Activated B cell treated with CpG ODN at 0.5 μM for 24 hours (primary cell): ENCODE measurements around the gene SEMA3D. TPM values are rescaled to one million over a fixed set of nuclear protein-coding genes. Genes with fewer than 3 reads are reported as not detected.

ENCODE experiments used
- ATAC-seq: fragments of 200-7000 bp; cut with Tn5 transposase; one replicate; pipeline ENCODE4 v1.10.0; 2021; ENCODE audit warnings: low read depth, mild to moderate bottlenecking, moderate library complexity
- CTCF ChIA-PET: fragments of 350-600 bp; sonication (Branson Sonifier 250); formaldehyde crosslinking; loops from one replicate; lab custom pipeline; 2021; ENCODE audit warnings: antibody characterized with exemption; lab: Charles Lee
- POLR2A ChIA-PET: fragments of 350-600 bp; sonication (Branson Sonifier 250); formaldehyde crosslinking; loops from one replicate; lab custom pipeline; 2021; ENCODE audit warnings: antibody characterized with exemption; lab: Charles Lee
- DNase-seq: peaks from one replicate; pipeline ENCODE4 v3.0.0; 2022
- H3K27ac Mint-ChIP-seq: one replicate; pipeline ENCODE4 v1.8.0; 2020; ENCODE audit warnings: mixed read lengths
- H3K27me3 Mint-ChIP-seq: one replicate; pipeline ENCODE4 v1.8.0; 2021; ENCODE audit warnings: mixed read lengths
- H3K36me3 Mint-ChIP-seq: one replicate; pipeline ENCODE4 v1.8.0; 2021; ENCODE audit warnings: low read depth, mixed read lengths
- H3K4me1 Mint-ChIP-seq: one replicate; pipeline ENCODE4 v1.8.0; 2021; ENCODE audit warnings: mixed read lengths
- H3K4me3 Mint-ChIP-seq: one replicate; pipeline ENCODE4 v1.8.0; 2020; ENCODE audit warnings: mild to moderate bottlenecking, mixed read lengths
- H3K9me3 Mint-ChIP-seq: one replicate; pipeline ENCODE4 v1.8.0; 2020; ENCODE audit warnings: mixed read lengths
- intact Hi-C: fragments of 100-400 bp; cut with micrococcal nuclease; formaldehyde crosslinking; loops from one replicate; pipeline ENCODE4 v1.15.1; 2024
- total RNA-seq: library from RNA; stranded (reverse); gene quantifications from 2 replicates; pipeline ENCODE4 v1.2.3, GENCODE V29; 2022
- TF ChIP-seq, protein P1 (sequence below): fragments of 200-600 bp; IDR thresholded peaks from one replicate; pipeline ENCODE4 v1.8.0; 2022; ENCODE audit warnings: antibody characterized with exemption, mild to moderate bottlenecking

Gene SEMA3D
- total RNA-seq, 1 donor from 2014 or later: not detected

- CTCF ChIA-PET: no interaction called here
- POLR2A ChIA-PET: no interaction called here
- intact Hi-C loops: no loop called here
- TF ChIP-seq, protein P1, sequence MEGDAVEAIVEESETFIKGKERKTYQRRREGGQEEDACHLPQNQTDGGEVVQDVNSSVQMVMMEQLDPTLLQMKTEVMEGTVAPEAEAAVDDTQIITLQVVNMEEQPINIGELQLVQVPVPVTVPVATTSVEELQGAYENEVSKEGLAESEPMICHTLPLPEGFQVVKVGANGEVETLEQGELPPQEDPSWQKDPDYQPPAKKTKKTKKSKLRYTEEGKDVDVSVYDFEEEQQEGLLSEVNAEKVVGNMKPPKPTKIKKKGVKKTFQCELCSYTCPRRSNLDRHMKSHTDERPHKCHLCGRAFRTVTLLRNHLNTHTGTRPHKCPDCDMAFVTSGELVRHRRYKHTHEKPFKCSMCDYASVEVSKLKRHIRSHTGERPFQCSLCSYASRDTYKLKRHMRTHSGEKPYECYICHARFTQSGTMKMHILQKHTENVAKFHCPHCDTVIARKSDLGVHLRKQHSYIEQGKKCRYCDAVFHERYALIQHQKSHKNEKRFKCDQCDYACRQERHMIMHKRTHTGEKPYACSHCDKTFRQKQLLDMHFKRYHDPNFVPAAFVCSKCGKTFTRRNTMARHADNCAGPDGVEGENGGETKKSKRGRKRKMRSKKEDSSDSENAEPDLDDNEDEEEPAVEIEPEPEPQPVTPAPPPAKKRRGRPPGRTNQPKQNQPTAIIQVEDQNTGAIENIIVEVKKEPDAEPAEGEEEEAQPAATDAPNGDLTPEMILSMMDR: no peak
- H3K27me3 Mint-ChIP-seq: no peaks in the 10 kb centered on the region
- DNase-seq (no peak), ATAC-seq (no peak)
- no peak overlapping the region for H3K27ac Mint-ChIP-seq
- no peaks in the 10 kb centered on the region for H3K9me3 Mint-ChIP-seq
- H3K36me3 Mint-ChIP-seq: no peaks in the 10 kb centered on the region
- H3K4me3 Mint-ChIP-seq: no peak overlapping the region
- no peaks in the 10 kb centered on the region for H3K4me1 Mint-ChIP-seq
Observed at GRCh38 chr7:85144771-85145170, 42.1 kb downstream of the SEMA3D start.

- ATAC-seq (no peak), DNase-seq (no peak)
- no peak overlapping the region for H3K4me3 Mint-ChIP-seq
- no peak overlapping the region for H3K27ac Mint-ChIP-seq
- CTCF ChIA-PET: no interaction called here
- no peaks in the 10 kb centered on the region for H3K9me3 Mint-ChIP-seq
- H3K27me3 Mint-ChIP-seq: no peaks in the 10 kb centered on the region
- POLR2A ChIA-PET: no interaction called here
- TF ChIP-seq, protein P1: no peak
- intact Hi-C loops: no loop called here
- no peaks in the 10 kb centered on the region for H3K4me1 Mint-ChIP-seq
- no peaks in the 10 kb centered on the region for H3K36me3 Mint-ChIP-seq
Observed at GRCh38 chr7:85135977-85136376, 50.9 kb downstream of the SEMA3D start.

- no peak for ATAC-seq
- DNase-seq: no peak
- TF ChIP-seq, protein P1: no peak
- no peaks in the 10 kb centered on the region for H3K36me3 Mint-ChIP-seq
- H3K4me1 Mint-ChIP-seq: no peaks in the 10 kb centered on the region
- ChIA-PET POLR2A (no interaction called here), CTCF (no interaction called here)
- H3K27me3 Mint-ChIP-seq: no peaks in the 10 kb centered on the region
- no peak overlapping the region for H3K27ac Mint-ChIP-seq
- H3K4me3 Mint-ChIP-seq: no peak overlapping the region
- intact Hi-C loops: no loop called here
- H3K9me3 Mint-ChIP-seq: no peaks in the 10 kb centered on the region
Observed at GRCh38 chr7:85133560-85133959, 53.3 kb downstream of the SEMA3D start.

DNA sequence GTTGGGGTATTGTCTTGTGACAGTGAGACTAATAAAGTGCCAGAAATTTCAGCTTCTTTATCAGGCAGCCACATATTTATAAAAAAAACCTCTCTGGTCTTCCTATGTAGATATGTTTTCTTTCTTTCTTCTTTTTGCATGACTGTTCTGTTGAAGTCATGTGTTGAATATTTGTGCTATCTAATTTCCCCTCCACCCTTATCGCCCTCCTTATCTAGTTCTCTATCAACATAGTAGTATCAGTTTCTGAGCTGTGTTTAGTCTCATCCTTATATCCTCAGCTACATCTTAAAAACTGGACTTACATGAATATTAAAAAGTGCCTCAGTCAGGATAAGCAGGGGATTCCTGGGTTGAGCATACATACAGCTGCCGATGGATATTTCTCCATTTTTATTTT lies 53.9 kb downstream of the SEMA3D start:
- no peaks in the 10 kb centered on the region for H3K9me3 Mint-ChIP-seq
- no peak overlapping the region for H3K4me3 Mint-ChIP-seq
- H3K4me1 Mint-ChIP-seq: no peaks in the 10 kb centered on the region
- TF ChIP-seq, protein P1: no peak
- H3K27me3 Mint-ChIP-seq: no peaks in the 10 kb centered on the region
- no peak for ATAC-seq
- ChIA-PET CTCF (no interaction called here), POLR2A (no interaction called here)
- no peaks in the 10 kb centered on the region for H3K36me3 Mint-ChIP-seq
- H3K27ac Mint-ChIP-seq: no peak overlapping the region
- DNase-seq: no peak
- intact Hi-C loops: no loop called here

DNA sequence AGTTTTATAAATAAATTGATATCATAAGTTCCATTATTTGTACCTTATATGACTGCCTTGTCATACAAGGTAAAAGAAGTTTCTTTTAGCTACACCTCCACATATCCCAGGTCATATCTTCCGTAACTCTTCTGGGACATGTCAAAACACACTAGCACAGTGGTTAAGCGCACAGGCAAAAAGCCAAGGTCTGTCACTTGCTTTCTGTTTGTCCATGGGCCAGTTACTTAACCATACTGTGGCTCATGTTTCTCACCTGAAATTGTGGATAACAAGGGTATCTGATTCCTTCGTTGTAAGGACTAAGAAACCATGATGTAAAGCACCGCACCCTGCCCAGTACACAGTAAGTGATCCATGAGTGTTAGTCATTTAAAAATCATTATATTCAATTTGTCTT lies 56.2 kb downstream of the SEMA3D start:
- no peak overlapping the region for H3K27ac Mint-ChIP-seq
- TF ChIP-seq, protein P1: no peak
- no peak for DNase-seq
- CTCF ChIA-PET: no interaction called here
- no peaks in the 10 kb centered on the region for H3K4me1 Mint-ChIP-seq
- H3K4me3 Mint-ChIP-seq: no peak overlapping the region
- POLR2A ChIA-PET: no interaction called here
- H3K36me3 Mint-ChIP-seq: no peaks in the 10 kb centered on the region
- no peak for ATAC-seq
- intact Hi-C loops: no loop called here
- H3K27me3 Mint-ChIP-seq: no peaks in the 10 kb centered on the region
- no peaks in the 10 kb centered on the region for H3K9me3 Mint-ChIP-seq
